HCT116 (cell line): ENCODE measurements around the gene CELF4. TPM values are rescaled to one million over a fixed set of nuclear protein-coding genes. Genes with fewer than 3 reads are reported as not detected.

Source experiments
- ATAC-seq: fragments of 200-7000 bp; cut with Tn5 transposase; 2 replicates; pipeline ENCODE4 v1.9.1; 2020; ENCODE audit warnings: mild to moderate bottlenecking, moderate library complexity
- BruUV-seq: library from RNA; stranded (reverse); fragments of 400-500 nt; replicated peaks from 2 replicates; lab custom pipeline; 2021; lab: Mats Ljungman, UMichigan
- CTCF ChIA-PET: fragments of 300-600 bp; sonication (Branson Sonifier 250); formaldehyde crosslinking; loops from one replicate; lab custom pipeline; 2021; ENCODE audit warnings: antibody characterized with exemption; lab: Charles Lee
- POLR2A ChIA-PET: fragments of 300-600, 350-600 bp; sonication (Branson Sonifier 250); formaldehyde crosslinking; loops from one replicate; lab custom pipeline; 2021; ENCODE audit warnings: antibody characterized with exemption; lab: Charles Lee
- RAD21 ChIA-PET, 2 experiments: fragments of 300-600 bp; sonication (Branson Sonifier 250); formaldehyde crosslinking; loops; one replicate each; lab custom pipeline; 2023; ENCODE audit warnings: low total read pairs in 2 of 2; ENCODE audit not compliant: uncharacterized antibody in 2 of 2, unreplicated experiment in 2 of 2, low non-redundant PET in 1 of 2; lab: Charles Lee
- DNase-seq: peaks from one replicate; pipeline ENCODE4 v3.0.0-alpha.2; 2010; ENCODE audit warnings: low read depth, low spot score
- H2AFZ ChIP-seq: fragments of 200-600 bp; shearing (Covaris generic), sonication (generic); 2 replicates; pipeline ENCODE4 v1.6.1; 2017; ENCODE audit warnings: low read depth, mixed run types, mixed read lengths, antibody characterized with exemption, low read length; ENCODE audit not compliant: poor library complexity, severe bottlenecking
- H3K27ac ChIP-seq: 2 replicates; pipeline ENCODE4 v1.5.1; 2012; ENCODE audit warnings: low read depth, low read length
- H3K27me3 ChIP-seq: fragments of 200-600 bp; sonication (generic); 2 replicates; pipeline ENCODE4 v1.6.1; 2016; ENCODE audit warnings: mixed run types, low read length, mixed read lengths; ENCODE audit not compliant: insufficient read depth
- H3K36me3 ChIP-seq, 2 experiments: fragments of 200-500 bp in 1 of 2; fragments of 200-600 bp in 1 of 2; sonication (Bioruptor generic) in 1 of 2; sonication (generic) in 1 of 2; 2 replicates each; pipeline versions ENCODE4 v1.5.1 to v1.6.1; 2014 to 2016; ENCODE audit warnings: low read length in 2 of 2, inconsistent platforms in 1 of 2, mixed read lengths in 1 of 2, mixed run types in 1 of 2; ENCODE audit not compliant: insufficient read depth in 2 of 2, control insufficient read depth in 1 of 2
- H3K4me1 ChIP-seq, 2 experiments: fragments of 200-600 bp in 1 of 2; sonication (generic) in 1 of 2; 2 replicates each; pipeline versions ENCODE4 v1.5.1 to v1.6.1; 2012 to 2017; ENCODE audit warnings: low read length in 2 of 2, inconsistent platforms in 1 of 2, mild to moderate bottlenecking in 1 of 2, mixed read lengths in 1 of 2, mixed run types in 1 of 2, moderate library complexity in 1 of 2; ENCODE audit not compliant: insufficient read depth in 2 of 2, control insufficient read depth in 1 of 2
- H3K4me2 ChIP-seq: fragments of 200-600 bp; sonication (generic); 2 replicates; pipeline ENCODE4 v1.6.1; 2017; ENCODE audit warnings: mixed run types, low read length, mixed read lengths
- H3K4me3 ChIP-seq, 2 experiments: fragments of 200-600 bp in 1 of 2; sonication (generic) in 1 of 2; replicated peaks in 1 of 2; 2 replicates each; pipeline ENCODE4 v1.5.1; 2011 to 2016; ENCODE audit warnings: low read length in 2 of 2, control low read depth in 1 of 2, low read depth in 1 of 2, mild to moderate bottlenecking in 1 of 2, mixed read lengths in 1 of 2, mixed run types in 1 of 2
- H3K79me2 ChIP-seq: fragments of 200-600 bp; sonication (generic); 2 replicates; pipeline ENCODE4 v1.6.1; 2017; ENCODE audit warnings: mild to moderate bottlenecking, mixed run types, low read length, moderate library complexity, mixed read lengths; ENCODE audit not compliant: insufficient read depth
- H3K9ac ChIP-seq: fragments of 200-600 bp; sonication (generic); 2 replicates; pipeline ENCODE4 v1.6.1; 2016; ENCODE audit warnings: low read length, mixed read lengths
- H3K9me2 ChIP-seq: fragments of 200-600 bp; sonication (generic), shearing (Covaris generic); 2 replicates; pipeline ENCODE4 v1.6.1; 2017; ENCODE audit warnings: mixed run types, mild to moderate bottlenecking, moderate library complexity; ENCODE audit not compliant: insufficient read depth
- H3K9me3 ChIP-seq, 2 experiments: fragments of 200-500 bp in 1 of 2; fragments of 200-600 bp in 1 of 2; sonication (Bioruptor generic) in 1 of 2; sonication (generic) in 1 of 2; 2 replicates each; pipeline ENCODE4 v1.6.1; 2014 to 2017; ENCODE audit warnings: low read length in 2 of 2, mixed read lengths in 2 of 2, inconsistent platforms in 1 of 2, low read depth in 1 of 2, mild to moderate bottlenecking in 1 of 2, mixed run types in 1 of 2, moderate library complexity in 1 of 2; ENCODE audit not compliant: control insufficient read depth in 1 of 2, insufficient read depth in 1 of 2
- H4K20me1 ChIP-seq: fragments of 200-600 bp; sonication (generic), shearing (Covaris generic); 2 replicates; pipeline ENCODE4 v1.6.1; 2017; ENCODE audit warnings: mixed run types, mild to moderate bottlenecking, moderate library complexity; ENCODE audit not compliant: insufficient read depth
- CBX3 ChIP-seq: IDR thresholded peaks from 2 replicates; pipeline ENCODE4 v1.6.1; 2012; ENCODE audit warnings: low read depth
- CEBPB ChIP-seq: IDR thresholded peaks from 2 replicates; pipeline ENCODE4 v1.6.1; 2012; ENCODE audit warnings: low read depth
- EGR1 ChIP-seq: IDR thresholded peaks from 2 replicates; pipeline ENCODE4 v1.6.1; 2012; ENCODE audit warnings: low read depth
- ELF1 ChIP-seq: IDR thresholded peaks from 2 replicates; pipeline ENCODE4 v1.6.1; 2012; ENCODE audit warnings: low read depth, borderline replicate concordance
- EZH2 ChIP-seq: fragments of 200-600 bp; sonication (generic); IDR thresholded peaks from 2 replicates; pipeline ENCODE4 v1.6.1; 2017; ENCODE audit warnings: antibody characterized with exemption, mixed run types
- EZH2phosphoT487 ChIP-seq: fragments of 200-600 bp; IDR thresholded peaks from 2 replicates; pipeline ENCODE4 v1.6.1; 2018; ENCODE audit warnings: antibody characterized with exemption, borderline replicate concordance
- FOSL1 ChIP-seq: IDR thresholded peaks from 2 replicates; pipeline ENCODE4 v1.6.1; 2012; ENCODE audit warnings: low read depth
- JUND ChIP-seq: IDR thresholded peaks from 2 replicates; pipeline ENCODE4 v1.6.1; 2012
- POLR2A ChIP-seq: IDR thresholded peaks from 2 replicates; pipeline ENCODE4 v1.7.0; 2011; ENCODE audit warnings: borderline replicate concordance; ENCODE audit not compliant: insufficient read depth, insufficient read length; ENCODE audit errors: extremely low read depth
- POLR2AphosphoS5 ChIP-seq: IDR thresholded peaks from 2 replicates; pipeline ENCODE4 v1.6.1; 2011; ENCODE audit warnings: mild to moderate bottlenecking, low read depth, low read length, moderate library complexity
- RAD21 ChIP-seq: IDR thresholded peaks from 2 replicates; pipeline ENCODE4 v1.6.1; 2012; ENCODE audit warnings: low read depth, mild to moderate bottlenecking
- SIN3A ChIP-seq: IDR thresholded peaks from 2 replicates; pipeline ENCODE4 v1.6.1; 2012; ENCODE audit warnings: low read depth
- SP1 ChIP-seq: IDR thresholded peaks from 2 replicates; pipeline ENCODE4 v1.6.1; 2012; ENCODE audit warnings: low read depth
- SRF ChIP-seq: IDR thresholded peaks from 2 replicates; pipeline ENCODE4 v1.6.1; 2012; ENCODE audit warnings: low read depth
- TCF7L2 ChIP-seq: IDR thresholded peaks from 2 replicates; pipeline ENCODE4 v1.7.0; 2011; ENCODE audit warnings: borderline replicate concordance, inconsistent platforms; ENCODE audit not compliant: insufficient read depth, insufficient read length; ENCODE audit errors: extremely low read depth
- YY1 ChIP-seq: IDR thresholded peaks from 2 replicates; pipeline ENCODE4 v1.6.1; 2011; ENCODE audit warnings: low read length, low read depth, moderate library complexity, mild to moderate bottlenecking; ENCODE audit not compliant: insufficient replicate concordance; ENCODE audit errors: extremely low read depth
- ZBTB33 ChIP-seq: IDR thresholded peaks from 2 replicates; pipeline ENCODE4 v1.6.1; 2011; ENCODE audit warnings: mild to moderate bottlenecking, low read length, moderate library complexity; ENCODE audit not compliant: insufficient replicate concordance; ENCODE audit errors: extremely low read depth
- ZNF274 ChIP-seq: fragments of 200-500 bp; sonication (Bioruptor generic); IDR thresholded peaks from 2 replicates; pipeline ENCODE4 v1.6.1; 2014; ENCODE audit warnings: mild to moderate bottlenecking, low read depth, low read length, inconsistent platforms
- intact Hi-C: fragments of 100-400 bp; cut with micrococcal nuclease; formaldehyde crosslinking; loops from 2 replicates; pipeline ENCODE4 v1.10.0; 2022
- total RNA-seq: library from RNA; stranded (reverse); gene quantifications from one replicate; pipeline ENCODE4 v1.2.1, GENCODE V29; 2021; ENCODE audit not compliant: unreplicated experiment
- TF ChIP-seq, protein P1 (sequence below): IDR thresholded peaks from 2 replicates; pipeline ENCODE4 v1.6.1; 2012
- TF ChIP-seq, protein P2 (sequence below): IDR thresholded peaks from 2 replicates; pipeline ENCODE4 v1.6.1; 2012

The CELF4 gene
- total RNA-seq, 1 experiment from 2014 or later: not detected

- no peaks in the 10 kb centered on the region for H3K79me2 ChIP-seq
- H3K4me1 ChIP-seq: no peaks in the 10 kb centered on the region
- no peaks in the 10 kb centered on the region for H3K9me3 ChIP-seq
- no peak overlapping the region for H3K9ac ChIP-seq
- ChIA-PET CTCF (no interaction called here), POLR2A (no interaction called here), RAD21 (no interaction called here)
- no peak overlapping the region for H3K27ac ChIP-seq
- DNase-seq: no peak
- no peak for TF ChIP-seq EZH2
- no peaks in the 10 kb centered on the region for H3K27me3 ChIP-seq
- H3K4me3 ChIP-seq: no peak overlapping the region
- ATAC-seq: no peak
- BruUV-seq: no TSS peak
- intact Hi-C loops: no loop called here
- H2AFZ ChIP-seq: no peak overlapping the region
- H3K4me2 ChIP-seq: no peak overlapping the region
- no peaks in the 10 kb centered on the region for H3K9me2 ChIP-seq
- no peaks in the 10 kb centered on the region for H3K36me3 ChIP-seq
- H4K20me1 ChIP-seq: no peaks in the 10 kb centered on the region
These were observed 249.1 kb downstream of the CELF4 start for GRCh38 chr18:37316468-37316867.

- Histone ChIP-seq H3K79me2 (no peaks in the 10 kb centered on the region), H3K27ac (no peak overlapping the region), H3K4me1 (no peaks in the 10 kb centered on the region), H3K4me3 (no peak overlapping the region), H3K4me2 (no peak overlapping the region), H4K20me1 (no peaks in the 10 kb centered on the region), H3K36me3 (no peaks in the 10 kb centered on the region), H3K9me3 (no peaks in the 10 kb centered on the region), H3K27me3 (no peaks in the 10 kb centered on the region), H3K9ac (no peak overlapping the region), H2AFZ (no peak overlapping the region), H3K9me2 (no peaks in the 10 kb centered on the region)
- TF ChIP-seq, protein P1, sequence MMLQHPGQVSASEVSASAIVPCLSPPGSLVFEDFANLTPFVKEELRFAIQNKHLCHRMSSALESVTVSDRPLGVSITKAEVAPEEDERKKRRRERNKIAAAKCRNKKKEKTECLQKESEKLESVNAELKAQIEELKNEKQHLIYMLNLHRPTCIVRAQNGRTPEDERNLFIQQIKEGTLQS: no peak
- TF ChIP-seq POLR2AphosphoS5: no peak
- no peak for TF ChIP-seq TCF7L2
- no peak for TF ChIP-seq CEBPB
- TF ChIP-seq, protein P2, sequence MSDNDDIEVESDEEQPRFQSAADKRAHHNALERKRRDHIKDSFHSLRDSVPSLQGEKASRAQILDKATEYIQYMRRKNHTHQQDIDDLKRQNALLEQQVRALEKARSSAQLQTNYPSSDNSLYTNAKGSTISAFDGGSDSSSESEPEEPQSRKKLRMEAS: no peak
- TF ChIP-seq YY1: no peak
- no peak for TF ChIP-seq CBX3
- TF ChIP-seq POLR2A: no peak
- TF ChIP-seq JUND: no peak
- no peak for TF ChIP-seq SP1
- TF ChIP-seq SRF: no peak
- no peak for TF ChIP-seq RAD21
- TF ChIP-seq EGR1: no peak
- TF ChIP-seq ZNF274: no peak
- TF ChIP-seq EZH2phosphoT487: no peak
- TF ChIP-seq SIN3A: no peak
- TF ChIP-seq ELF1: no peak
- no peak for TF ChIP-seq ZBTB33
- TF ChIP-seq EZH2: no peak
- no peak for TF ChIP-seq FOSL1
- intact Hi-C loops: no loop called here
- ChIA-PET RAD21 (no interaction called here), CTCF (no interaction called here), POLR2A (no interaction called here)
- DNase-seq: no peak
- BruUV-seq: no TSS peak
- ATAC-seq: no peak
These were observed 249.7 kb downstream of the CELF4 start for GRCh38 chr18:37315935-37316334.
